CD4-positive, alpha-beta T cell treated with Interleukin-4 for 4 hours (primary cell): ENCODE measurements around the gene SERPINB12.
A peak's percentile ranks its signal among the peaks of the same experiment; 100 is the strongest.

Source experiments
- DNase-seq: peaks from one replicate; pipeline ENCODE4 v3.0.0-alpha.2; 2020

SERPINB12 gene

DNA sequence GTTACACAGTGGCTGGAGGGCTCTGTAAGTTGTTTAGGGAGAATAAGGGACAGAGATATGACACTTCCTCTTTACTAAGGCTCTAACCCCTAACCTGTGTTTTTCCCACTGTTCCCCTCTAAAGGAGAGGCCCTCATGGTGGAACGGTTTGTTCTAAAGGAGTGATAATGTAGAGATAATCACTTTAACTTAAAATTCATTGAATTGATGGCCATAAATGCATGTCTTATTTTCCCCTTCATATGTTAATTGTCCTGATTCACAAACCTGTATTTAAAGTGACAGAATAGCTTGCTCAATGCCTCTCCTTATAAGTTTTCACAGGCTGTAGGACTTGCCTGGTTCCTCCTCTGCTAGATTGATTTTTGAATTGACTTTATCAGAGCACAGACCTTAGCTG, at the start of gene SERPINB12:
SERPINB12 (plus strand) TSS at position 301 of the 400 bp plus-strand sequence. CDS start 13,791 bp downstream, outside the sequence.
- DNase-seq: no peak

DNA sequence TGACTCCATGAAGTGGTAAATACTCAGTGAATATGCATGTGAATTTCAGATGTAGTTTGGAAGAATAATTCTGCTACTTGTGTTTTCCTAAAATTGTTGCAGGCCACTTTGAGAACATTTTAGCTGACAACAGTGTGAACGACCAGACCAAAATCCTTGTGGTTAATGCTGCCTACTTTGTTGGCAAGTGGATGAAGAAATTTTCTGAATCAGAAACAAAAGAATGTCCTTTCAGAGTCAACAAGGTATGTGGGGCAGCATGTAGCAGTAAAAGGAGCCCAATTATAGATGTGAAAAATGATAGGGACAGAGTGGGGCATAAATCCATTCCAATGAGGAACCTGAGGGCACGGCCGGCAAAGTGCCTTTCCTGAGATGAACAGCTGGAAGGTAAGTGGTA, 49.3 kb upstream of the SERPINB12 start:
- DNase-seq: no peak

- DNase-seq: no peak
Measured at GRCh38 chr18:63495675-63496074, 46.5 kb upstream of the SERPINB12 start.

DNA sequence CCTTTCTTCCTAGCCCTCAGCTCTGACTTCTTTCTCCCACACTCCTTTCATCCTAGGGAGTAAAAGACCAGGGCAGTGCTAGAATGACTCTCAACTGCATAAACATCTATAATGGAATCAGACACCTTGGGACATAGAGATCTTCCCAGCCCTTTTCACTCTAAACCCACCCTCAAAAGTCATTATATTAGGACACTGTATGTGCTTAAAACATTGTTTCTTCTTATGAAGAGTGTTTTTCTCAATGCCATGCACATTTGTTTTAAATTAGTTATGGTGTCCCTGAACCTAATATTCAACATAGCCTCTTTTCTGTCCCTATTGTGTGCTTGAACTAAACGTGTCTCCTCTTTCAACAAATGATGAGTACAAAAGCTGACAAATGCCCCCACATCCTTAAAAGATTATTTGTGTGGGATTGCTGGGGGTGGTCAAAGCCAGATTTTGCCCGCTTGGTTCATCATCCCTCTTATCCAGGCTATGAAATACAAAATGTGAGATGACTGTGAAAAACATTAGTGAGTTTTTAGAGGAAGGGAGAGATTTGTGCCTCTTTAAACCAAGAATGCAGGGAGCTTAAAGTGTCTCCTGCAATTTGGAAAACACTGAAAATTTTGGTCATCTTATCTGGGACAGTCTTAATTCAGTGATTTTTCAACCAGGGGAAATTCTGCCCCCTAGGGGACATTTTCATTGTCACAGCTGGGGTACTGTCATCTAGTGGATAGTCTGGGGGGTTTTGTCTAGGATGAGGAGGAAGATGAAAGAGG, 36.4 kb upstream of the SERPINB12 start:
- DNase-seq: peak; percentile 13

DNA sequence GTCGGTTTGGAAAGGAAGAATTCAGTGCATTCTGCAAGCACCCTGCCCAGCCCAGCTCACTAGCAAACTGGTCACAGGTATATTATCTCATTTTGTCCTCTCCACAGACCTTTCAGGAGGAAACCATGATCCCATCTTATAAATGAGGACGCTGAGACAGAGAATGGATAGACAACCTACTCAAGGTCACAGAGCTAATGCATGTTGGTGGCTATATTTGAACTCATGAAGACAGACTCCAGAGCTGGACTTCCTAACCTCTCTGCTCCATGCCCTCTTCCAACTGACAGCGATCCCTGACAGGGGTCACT, 35.9 kb upstream of the SERPINB12 start:
- DNase-seq: no peak

GRCh38 chr18:63508596-63508995, 33.6 kb upstream of the SERPINB12 start:
- DNase-seq: no peak

- no peak for DNase-seq
Measured at GRCh38 chr18:63511285-63511684, 30.9 kb upstream of the SERPINB12 start.

GRCh38 chr18:63514326-63514725, 27.8 kb upstream of the SERPINB12 start:
- DNase-seq: no peak

GRCh38 chr18:63514888-63515678, 27.1 kb upstream of the SERPINB12 start:
- no peak for DNase-seq

GRCh38 chr18:63515801-63516200, 26.4 kb upstream of the SERPINB12 start:
- DNase-seq: no peak

DNA sequence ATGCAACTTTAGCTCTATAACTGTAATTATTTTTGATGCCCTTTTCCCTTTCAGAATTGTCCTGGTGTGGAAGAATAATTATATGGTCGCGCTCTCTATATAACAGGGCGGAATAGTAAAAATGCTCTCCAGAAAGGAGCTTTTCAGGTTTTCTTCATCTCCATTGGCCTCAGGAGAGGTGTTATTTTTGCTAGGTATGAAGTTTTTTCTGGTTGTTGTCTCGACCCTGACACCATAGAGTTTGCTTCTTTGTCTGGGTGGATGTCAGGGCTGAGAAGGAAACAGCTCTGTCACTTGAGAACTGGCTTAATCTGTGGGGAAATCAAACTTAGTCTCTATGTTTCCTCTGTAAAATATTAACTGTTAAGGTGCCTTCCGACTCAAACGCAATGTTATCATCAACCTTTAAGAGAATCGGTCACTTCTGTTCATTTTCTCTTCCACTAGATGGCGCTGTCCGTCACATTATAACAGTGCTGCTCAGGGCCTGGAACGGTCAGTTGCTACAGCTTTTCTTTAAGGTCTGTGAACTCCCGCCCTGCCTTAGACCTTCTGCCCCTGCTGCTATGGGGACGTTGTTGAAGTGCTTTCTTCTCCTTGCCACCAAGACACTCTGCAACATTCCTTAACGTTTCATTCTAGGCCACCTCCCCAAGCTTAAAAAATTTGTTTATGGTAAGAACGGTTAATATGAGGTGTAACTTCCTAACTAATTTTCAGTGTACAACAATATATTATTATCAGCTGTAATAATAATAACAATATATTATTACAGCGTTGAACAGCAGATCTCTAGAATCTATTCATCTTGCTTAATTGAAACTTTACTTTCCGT, 23.8 kb upstream of the SERPINB12 start:
- peak; percentile 69 for DNase-seq

DNA sequence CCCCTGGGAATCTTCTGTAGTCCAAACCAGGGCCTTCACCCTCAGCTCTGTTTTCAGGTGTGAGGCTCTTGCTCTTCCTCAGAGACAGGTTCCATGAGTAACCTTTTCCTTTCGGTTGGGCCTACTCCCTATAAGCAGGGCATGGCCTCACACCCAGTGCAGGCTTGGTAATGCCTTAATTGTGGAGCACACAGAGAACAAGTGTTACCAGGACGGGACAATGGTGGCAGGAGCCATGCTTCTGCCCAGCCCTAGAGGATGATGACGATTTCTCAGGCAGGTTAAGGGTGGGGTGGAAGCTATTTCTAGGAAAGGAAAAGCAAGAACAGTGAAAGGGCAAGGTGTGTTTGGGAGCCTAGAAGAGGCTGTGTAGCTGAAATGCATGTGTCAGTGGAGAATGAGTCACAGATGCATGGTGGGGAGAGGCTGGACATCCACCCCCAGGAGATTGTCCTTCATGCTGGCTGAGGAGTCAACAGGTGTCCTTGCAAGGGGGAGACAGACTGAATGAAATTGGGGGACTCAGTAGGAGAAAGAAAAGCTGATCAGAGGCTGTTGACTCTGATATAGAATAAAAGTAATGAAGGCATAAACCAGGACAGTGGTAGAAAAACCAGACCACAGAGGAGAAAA, 22.0 kb upstream of the SERPINB12 start:
- DNase-seq: no peak

DNA sequence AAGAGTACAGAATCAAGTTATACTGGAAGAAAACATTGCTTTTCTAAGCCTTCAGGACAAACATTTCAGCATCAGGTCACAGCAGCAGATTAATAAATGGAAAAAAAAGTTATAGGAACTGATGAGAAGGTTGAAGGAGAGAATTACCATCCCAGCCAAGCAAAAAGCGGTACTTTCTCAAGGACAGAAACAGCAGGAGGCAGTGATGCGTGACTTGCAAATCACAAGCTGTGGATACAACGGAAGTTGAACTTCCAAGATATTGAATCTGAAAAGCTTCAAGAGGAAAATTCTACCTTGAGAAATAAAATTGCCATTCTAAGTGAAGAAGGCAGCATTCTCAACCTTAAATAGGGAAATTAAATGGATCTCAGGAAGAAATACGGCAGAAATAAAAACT, 18.5 kb upstream of the SERPINB12 start:
- no peak for DNase-seq

DNA sequence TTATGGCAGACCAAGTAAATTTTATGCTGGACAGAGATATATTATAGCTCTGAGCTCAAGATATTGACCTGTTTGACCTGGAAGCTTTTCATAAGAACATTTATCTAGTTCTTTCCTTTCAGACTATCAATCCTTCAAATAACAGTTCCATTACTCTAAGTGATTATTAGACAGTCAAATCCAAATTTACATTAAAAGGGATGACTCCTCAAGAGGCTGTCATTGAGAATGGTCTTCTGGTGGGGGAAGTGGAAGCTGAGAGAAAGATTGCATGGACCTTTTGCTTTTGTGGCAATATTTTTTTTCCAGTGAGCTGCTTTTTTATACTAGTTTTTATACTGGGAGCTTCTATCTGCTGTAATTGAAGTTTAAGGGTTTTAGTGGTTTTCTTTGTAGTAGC, 14.9 kb upstream of the SERPINB12 start:
- no peak for DNase-seq

DNA sequence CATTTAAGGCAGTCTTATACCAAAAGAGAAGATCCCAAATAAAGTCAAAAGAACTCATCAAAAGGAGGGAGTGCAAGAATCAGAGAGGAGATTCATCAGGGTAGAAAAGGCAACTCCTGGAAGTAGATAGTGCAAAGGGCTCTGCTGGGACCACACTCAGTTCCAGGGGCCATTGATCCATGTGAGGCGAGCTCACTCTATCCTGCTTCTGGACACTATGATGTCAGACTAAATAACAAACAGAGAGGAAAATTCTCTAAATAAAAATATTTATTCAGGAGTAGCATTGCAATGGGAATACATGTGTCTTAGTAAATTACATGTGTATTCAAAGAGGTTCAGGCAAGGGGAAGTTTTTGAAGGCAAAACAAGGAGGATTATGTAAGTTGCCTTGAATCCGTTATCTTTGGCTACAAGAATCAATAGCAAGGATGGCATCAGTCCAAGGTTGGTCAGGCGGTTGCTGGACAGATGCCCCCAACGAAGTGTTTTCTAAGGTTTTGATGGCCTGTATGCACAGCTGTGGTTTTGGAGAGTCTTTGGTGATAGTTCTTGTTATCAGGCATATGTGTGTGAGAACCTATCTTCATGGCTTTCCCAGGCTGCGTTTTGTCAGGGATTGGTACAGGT, 13.2 kb upstream of the SERPINB12 start:
- no peak for DNase-seq

DNA sequence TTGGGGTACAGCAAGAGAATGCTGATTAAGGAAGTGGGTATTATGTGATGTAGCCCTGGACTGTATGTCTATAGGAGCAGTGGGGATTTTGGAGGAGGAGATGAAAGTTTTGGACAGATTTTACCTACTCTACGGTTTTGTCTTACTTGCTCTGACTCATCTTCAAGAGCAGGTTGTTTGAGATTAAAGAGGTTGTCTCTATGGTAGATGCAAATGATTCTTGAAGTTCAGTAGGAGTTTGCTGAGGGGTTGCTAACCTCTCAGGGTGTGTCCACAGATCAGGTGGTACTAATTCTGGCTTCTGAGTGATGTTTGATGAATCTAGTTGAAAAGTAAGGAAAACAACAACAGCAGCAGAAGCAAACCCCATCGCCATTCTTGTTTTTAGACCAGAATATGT, 9.7 kb upstream of the SERPINB12 start:
- no peak for DNase-seq

DNA sequence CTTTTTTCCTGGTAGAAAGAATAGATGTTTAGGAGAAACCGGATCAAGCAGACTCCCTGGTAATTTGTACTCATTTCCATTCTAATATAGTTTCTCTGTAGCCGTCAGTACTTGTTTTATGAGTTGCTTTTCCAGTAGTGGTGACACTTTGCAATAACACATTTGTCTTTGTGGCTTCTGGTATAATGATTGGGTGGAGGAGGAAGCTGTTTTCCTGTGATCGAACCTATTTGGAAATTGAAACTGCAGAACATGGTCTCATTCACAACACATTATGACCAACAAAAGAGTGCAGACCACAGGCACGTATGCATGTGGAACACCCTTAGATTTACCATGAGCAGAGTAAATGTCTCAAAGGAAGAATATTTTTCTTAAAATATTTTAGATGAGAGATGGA, 7.6 kb upstream of the SERPINB12 start:
- no peak for DNase-seq

- no peak for DNase-seq
Measured at GRCh38 chr18:63539904-63540510, 2.2 kb upstream of the SERPINB12 start.

GRCh38 chr18:63544017-63544416, 1.8 kb downstream of the SERPINB12 start:
- DNase-seq: no peak

GRCh38 chr18:63545000-63545399, 2.8 kb downstream of the SERPINB12 start:
- DNase-seq: no peak

- DNase-seq: no peak
Measured at GRCh38 chr18:63550068-63550467, 7.9 kb downstream of the SERPINB12 start.

DNA sequence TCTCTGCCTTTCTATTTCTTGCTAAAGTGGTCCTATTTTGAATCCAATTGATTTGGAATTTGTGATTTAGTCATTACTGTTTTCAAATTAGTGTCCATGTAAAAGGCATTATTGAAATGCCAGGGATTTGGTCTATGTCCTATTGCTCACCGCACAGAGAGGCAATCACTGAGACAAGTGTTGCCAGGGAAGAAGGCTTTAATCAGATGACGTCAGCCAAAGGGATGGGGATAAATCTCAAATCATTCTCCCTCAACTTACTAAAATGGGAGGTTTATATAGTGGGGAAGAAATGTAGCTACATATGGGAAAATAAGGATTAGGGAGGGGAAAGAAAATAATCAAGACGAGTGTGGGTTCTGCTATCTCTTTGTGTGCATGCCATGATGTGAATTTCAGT, 9.6 kb downstream of the SERPINB12 start:
- no peak for DNase-seq
